Measurements from ENCODE around the gene LOXL3.

GRCh38 chr2:74501335-74502071 is 52.2 kb downstream of the LOXL3 start:
- TF ChIP-seq CTCF (IDR thresholded peaks at IDR 0.05; ENCODE audit: poor library complexity, severe bottlenecking) = no peak
- no peak for TF ChIP-seq REST (IDR thresholded peaks at IDR 0.05; ENCODE audit: borderline replicate concordance)
- TF ChIP-seq RAD21 (conservative IDR thresholded peaks at IDR 0.05) = no peak
- TF ChIP-seq TAF1 (IDR thresholded peaks at IDR 0.05; ENCODE audit: low read depth) = no peak
- TF ChIP-seq POLR2AphosphoS5 (IDR thresholded peaks at IDR 0.05) = no peak
